Sigmoid colon (tissue), 4 donors: ENCODE measurements around the gene AHCY.

ENCODE experiments used
- CTCF ChIP-seq, 4 experiments: fragments of 450-650 bp in 3 of 4; fragments of 200-600 bp in 1 of 4; IDR thresholded peaks; one replicate each; pipeline ENCODE4 v1.5.1; 2016 to 2019; ENCODE audit warnings: antibody characterized with exemption in 4 of 4, mild to moderate bottlenecking in 3 of 4, moderate library complexity in 2 of 4
- EP300 ChIP-seq, 4 donors: sonication (generic); formaldehyde crosslinking; IDR thresholded peaks; one replicate each; pipeline ENCODE4 v1.6.1; 2017; ENCODE audit warnings: antibody characterized with exemption in 4 of 4
- POLR2A ChIP-seq, 2 donors: fragments of 450-650 bp; IDR thresholded peaks; one replicate each; pipeline ENCODE4 v1.6.1; 2016; ENCODE audit warnings: antibody characterized with exemption in 2 of 2, mild to moderate bottlenecking in 2 of 2, moderate library complexity in 2 of 2

DNA sequence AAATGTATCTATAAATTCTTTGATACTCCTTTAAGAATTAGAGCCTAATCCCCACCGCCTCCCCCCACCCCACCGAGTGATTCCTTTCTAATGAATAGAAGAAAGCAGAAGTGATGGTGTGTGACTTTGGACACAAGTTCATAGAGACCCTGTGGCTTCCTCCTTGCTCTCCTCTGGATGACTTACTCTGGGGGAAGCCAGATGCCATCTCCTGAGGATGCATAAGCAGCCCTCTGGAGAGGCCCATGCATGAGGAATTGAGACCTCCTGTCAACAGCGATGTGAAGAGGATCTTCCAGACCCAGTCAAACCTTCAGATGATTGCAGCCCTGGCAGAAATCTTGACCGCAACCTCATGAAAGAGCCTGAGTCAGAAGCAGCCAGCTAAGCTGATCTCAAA, 21.1 kb downstream of the AHCY start:
- TF ChIP-seq CTCF (IDR thresholded peaks at IDR 0.05) (no peak), POLR2A (IDR thresholded peaks at IDR 0.05) (no peak), EP300 (IDR thresholded peaks at IDR 0.05) (no peak)
